Right lobe of liver (tissue), 6 donors: ENCODE data around the gene SPATA24. TPM values are rescaled to one million over a fixed set of nuclear protein-coding genes. Genes with fewer than 3 reads are reported as not detected.
"Not testable (repeated sequence)": the region's sequence is repeated elsewhere in the genome, so short reads cannot be mapped to it uniquely, and the experiment has no call there.

Source experiments
- ATAC-seq, 4 donors: fragments of 200-7000 bp; cut with Tn5 transposase; one replicate each; pipeline ENCODE4 v1.9.1; 2020; ENCODE audit warnings: mild to moderate bottlenecking in 4 of 4, moderate library complexity in 4 of 4
- DNase-seq, 3 donors: peaks; one replicate each; pipeline ENCODE4 v3.0.0-alpha.2; 2020
- H3K27ac ChIP-seq, 3 donors: fragments of 200-600 bp; one replicate each; pipeline ENCODE4 v1.8.0; 2022
- H3K27me3 ChIP-seq, 2 donors: fragments of 200-600 bp; one replicate each; pipeline ENCODE4 v1.8.0; 2022
- H3K36me3 ChIP-seq, 4 donors: fragments of 200-600 bp; sonication (generic) in 1 of 4; one replicate each; pipeline versions ENCODE4 v1.5.1 to v1.8.0; 2017 to 2022; ENCODE audit warnings: control low read depth in 1 of 4
- H3K4me1 ChIP-seq, 4 donors: fragments of 200-600 bp; sonication (generic) in 1 of 4; one replicate each; pipeline versions ENCODE4 v1.5.1 to v1.8.0; 2017 to 2022; ENCODE audit warnings: control low read depth in 1 of 4
- H3K4me3 ChIP-seq, 3 donors: fragments of 200-600 bp; one replicate each; pipeline ENCODE4 v1.8.0; 2022
- H3K9me3 ChIP-seq, 4 donors: fragments of 200-600 bp; sonication (generic) in 1 of 4; one replicate each; pipeline versions ENCODE4 v1.5.1 to v1.8.0; 2017 to 2022; ENCODE audit warnings: control low read depth in 1 of 4
- CTCF ChIP-seq, 4 donors: fragments of 200-600 bp in 3 of 4; fragments of 450-650 bp in 1 of 4; IDR thresholded peaks; one replicate each; pipeline versions ENCODE4 v1.5.1 to v1.8.0; 2016 to 2022; ENCODE audit warnings: antibody characterized with exemption in 4 of 4, mild to moderate bottlenecking in 2 of 4
- POLR2A ChIP-seq: fragments of 450-650 bp; IDR thresholded peaks from one replicate; pipeline ENCODE4 v1.6.1; 2017; ENCODE audit warnings: antibody characterized with exemption, mild to moderate bottlenecking
- WGBS: methylation state at CpG from one replicate; pipeline ENCODE4 v1.1.6; 2018; ENCODE audit warnings: low coverage, low lambda C conversion rate; ENCODE audit not compliant: insufficient coverage; ENCODE audit errors: missing lambda C conversion rate; 5-methylcytosine and 5-hydroxymethylcytosine counted together
- intact Hi-C, 2 donors: fragments of 100-400 bp; cut with DNase I; formaldehyde crosslinking; loops; one replicate each; pipeline versions ENCODE4 v1.11.2 to v1.14.1; 2022
- total RNA-seq, 6 experiments: library from RNA; depleted of rRNA in 2 of 6; stranded (reverse); fragments of >200 nt in 2 of 6; fragmentation: NEBNext Ultra II Directional in 3 of 6; extraction: Animal tissue kit (Norgen Biotek cat#: 25700) in 3 of 6; gene quantifications; one replicate each; pipeline versions ENCODE4 v1.1.0 to v1.2.4, GENCODE V29; 2016 to 2023
- donor health status: DM: no; HTN: yes; CAD: no.
- donor health status: DM: no; HTN: no; CAD: no.
- donor health status: DM: no; HTN: no; CAD: no.
- donor health status: DM: no; HTN: yes; CAD: no.
- donor health status: DM: no; HTN: yes; CAD: no.

The SPATA24 gene
- total RNA-seq, 6 experiments from 2014 or later: 1.5 to 4.0 (median 2.6) TPM

DNA sequence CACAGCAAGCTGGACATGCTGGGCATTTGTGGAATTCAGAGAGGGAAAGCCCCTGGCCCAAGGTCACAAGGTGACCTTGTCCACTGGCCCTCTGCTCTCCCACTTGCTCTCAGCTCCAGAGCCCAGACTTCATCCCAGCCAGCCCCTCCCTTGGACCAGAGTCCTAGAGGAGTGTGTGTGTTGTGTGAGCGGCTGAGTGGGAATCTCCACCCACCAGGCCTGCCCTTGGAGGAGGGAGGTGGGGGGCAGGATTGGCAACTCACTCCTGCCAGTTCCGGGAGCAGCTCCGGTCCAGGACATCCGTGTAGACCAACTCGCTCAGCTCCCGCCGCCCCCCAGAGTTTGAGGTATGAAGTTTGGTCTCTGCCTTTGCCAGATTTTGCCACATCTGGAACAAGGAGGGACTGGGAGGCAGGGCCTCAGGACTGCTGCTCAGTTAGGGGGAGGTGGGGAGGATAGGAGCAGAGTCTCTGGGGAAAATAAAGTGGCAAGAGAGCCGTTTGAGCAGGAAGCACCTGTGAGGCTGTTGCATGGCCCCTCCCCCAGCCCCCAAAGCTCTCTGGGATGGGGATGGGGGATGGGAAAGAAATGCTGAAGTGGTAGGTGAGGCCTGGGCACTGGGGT, 15.6 kb downstream of the SPATA24 start:
- H3K9me3 ChIP-seq: no peaks in the 10 kb centered on the region
- peaks cover 0 to under 1% of the 10 kb centered on the region in 2 donors for H3K27me3 ChIP-seq
- no peak overlapping the region for H3K27ac ChIP-seq
- DNase-seq (peak in 1 of 3 donors; percentile 51), ATAC-seq (no peak)
- no peaks in the 10 kb centered on the region for H3K36me3 ChIP-seq
- no peak overlapping the region for H3K4me3 ChIP-seq
- H3K4me1 ChIP-seq: peaks cover 0 to 42% (median 8%) of the 10 kb centered on the region in 4 donors
- TF ChIP-seq CTCF (IDR thresholded peaks at IDR 0.05) (no peak), POLR2A (no peak)
- WGBS: no CpG with 5 or more reads among the region's 8 CpGs
- intact Hi-C loops: loop anchor here in 1 of 2 donors (10.0 kb wide), 1 partner anchor 94 kb away; the partner anchor contains the start of gene MATR3

DNA sequence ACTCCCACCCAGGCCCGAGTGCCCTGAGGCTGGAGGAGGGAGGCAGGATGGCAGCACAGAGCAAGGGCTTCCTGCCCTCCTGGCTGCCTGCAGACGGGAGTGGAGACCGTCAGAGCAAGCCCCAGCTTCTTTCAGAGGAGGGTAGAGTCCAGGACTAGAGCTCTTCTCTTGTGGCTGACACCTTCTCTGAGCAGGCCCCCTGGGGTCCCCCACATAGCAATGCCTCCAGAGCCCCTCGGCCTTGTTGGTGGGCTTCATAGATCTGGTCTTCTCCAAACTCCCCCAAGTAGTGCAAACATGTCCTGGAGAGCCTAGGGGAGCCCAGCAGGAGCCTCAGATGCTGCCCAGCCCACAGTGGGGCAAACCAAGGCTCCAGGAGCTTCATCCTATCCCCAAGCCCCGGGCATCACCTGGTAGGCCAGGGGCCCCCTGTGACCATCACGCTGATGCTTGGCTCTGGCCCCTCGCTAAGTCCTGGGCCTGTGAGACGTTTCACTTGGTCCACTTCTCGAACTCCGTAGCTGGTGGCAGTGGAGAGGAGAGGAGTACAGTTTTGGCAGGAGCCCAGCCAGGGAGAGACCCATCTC, 16.2 kb downstream of the SPATA24 start:
- H3K4me3 ChIP-seq: no peak overlapping the region

GRCh38 chr5:139386956-139387355, 16.9 kb downstream of the SPATA24 start:
- DNase-seq, H3K36me3 ChIP-seq, H3K4me3 ChIP-seq, H3K27ac ChIP-seq, ATAC-seq, H3K27me3 ChIP-seq, H3K9me3 ChIP-seq: not testable (repeated sequence)
- 83% methylated on average over 1 of the region's 10 CpGs for WGBS
- peaks cover 0 to 40% (median 9%) of the 10 kb centered on the region in 4 donors for H3K4me1 ChIP-seq
- intact Hi-C loops: loop anchor here in 1 of 2 donors (10.0 kb wide), 1 partner anchor 92 kb away; the partner anchor contains the start of gene MATR3

More for the DNA sequence above, 16.2 kb downstream of the SPATA24 start:
- Histone ChIP-seq H3K36me3 (no peaks in the 10 kb centered on the region), H3K27ac (no peak overlapping the region), H3K9me3 (no peaks in the 10 kb centered on the region), H3K4me1 (peaks cover 0 to 36% (median 8%) of the 10 kb centered on the region in 4 donors), H3K27me3 (no peaks in the 10 kb centered on the region)
- WGBS: no CpG with 5 or more reads among the region's 10 CpGs
- intact Hi-C loops: loop anchor here in 1 of 2 donors (10.0 kb wide), 1 partner anchor 93 kb away; the partner anchor contains the start of gene MATR3
- TF ChIP-seq CTCF (IDR thresholded peaks at IDR 0.05): no peak
- TF ChIP-seq POLR2A: no peak
- DNase-seq (no peak), ATAC-seq (no peak)

DNA sequence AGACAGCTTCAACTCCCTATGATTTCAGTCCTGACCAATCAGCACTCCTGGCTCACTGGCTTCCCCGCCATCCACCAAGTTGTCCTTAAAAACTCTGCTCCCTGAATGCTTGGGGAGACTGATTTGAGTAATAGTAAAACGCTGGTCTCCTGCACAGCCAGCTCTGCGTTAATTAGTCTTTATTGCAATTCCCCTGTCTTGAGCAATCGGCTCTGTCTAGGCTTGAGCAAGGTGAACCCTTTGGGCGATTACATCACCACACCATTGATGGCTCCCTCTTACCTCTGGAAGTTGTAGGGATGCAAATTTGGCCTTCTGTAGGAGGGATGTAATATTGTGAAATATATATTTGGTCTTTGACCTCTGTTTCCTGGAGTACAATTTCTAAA, 17.8 kb downstream of the SPATA24 start:
- Histone ChIP-seq H3K9me3 (no peaks in the 10 kb centered on the region), H3K4me1 (peaks cover 0 to 50% (median 11%) of the 10 kb centered on the region in 4 donors), H3K27ac (no peak overlapping the region), H3K27me3 (no peaks in the 10 kb centered on the region), H3K4me3 (no peak overlapping the region), H3K36me3 (no peaks in the 10 kb centered on the region)
- peak in 1 of 3 donors; percentile 22 for DNase-seq
- intact Hi-C loops: loop anchor here in 1 of 2 donors (10.0 kb wide), 1 partner anchor 91 kb away; the partner anchor contains the start of gene MATR3
- TF ChIP-seq CTCF (IDR thresholded peaks at IDR 0.05) (no peak), POLR2A (no peak)
- peak in 3 of 4 donors; percentile 5 to 33 (median 20) for ATAC-seq
- WGBS: 34% methylated on average over 5 of the region's 5 CpGs
